ENCODE data around the gene TENM4.
"Not testable (repeated sequence)": the region's sequence is repeated elsewhere in the genome, so short reads cannot be mapped to it uniquely, and the experiment has no call there.

Gene TENM4

DNA sequence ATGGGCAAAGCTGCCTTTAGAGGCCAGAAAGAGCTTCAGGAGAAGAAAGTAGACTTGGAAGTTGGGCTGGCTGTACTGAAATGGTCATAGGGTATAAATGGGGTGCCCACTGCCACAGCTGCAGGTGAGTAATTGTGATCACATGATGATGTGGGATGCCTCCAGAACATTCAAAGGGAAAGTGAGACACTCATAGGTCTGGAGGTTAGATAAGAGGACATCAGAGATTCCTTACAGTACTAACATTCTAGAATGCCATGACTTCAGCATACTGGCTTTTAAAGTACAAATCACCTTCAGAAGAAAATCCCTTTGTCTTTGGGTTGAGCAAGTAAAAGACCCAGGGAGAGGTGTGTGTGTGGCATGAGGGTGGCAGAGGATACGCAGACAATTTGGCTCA lies 419.2 kb downstream of the TENM4 start:
- no peak for DNase-seq (ENCODE audit: low read depth in 3 of 3)

- no peak for DNase-seq (ENCODE audit: low read depth in 3 of 3)
Observed at GRCh38 chr11:79019975-79020374, 420.9 kb downstream of the TENM4 start.

DNA sequence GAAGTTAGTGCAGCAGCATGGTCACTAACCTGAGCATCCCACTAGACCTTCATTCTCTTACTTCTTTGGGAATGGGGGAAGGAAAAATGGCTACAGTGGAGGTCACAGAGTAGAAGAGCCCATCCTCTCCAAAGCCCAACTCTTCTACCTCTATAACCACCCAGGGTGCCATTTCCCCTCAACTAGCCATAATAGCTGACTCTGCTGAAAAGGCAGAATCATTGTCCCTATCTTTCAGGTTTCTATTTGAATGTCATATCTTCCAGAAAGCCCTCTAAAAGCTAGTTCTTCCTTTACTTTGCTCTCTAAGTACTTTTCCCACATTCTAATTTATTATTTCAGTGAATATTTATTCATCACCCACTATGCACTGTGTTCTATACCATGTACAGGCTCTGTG lies 421.6 kb downstream of the TENM4 start:
- no peak for DNase-seq (ENCODE audit: low read depth in 3 of 3)

- DNase-seq (ENCODE audit: low read depth in 3 of 3), result no peak
Observed at GRCh38 chr11:79018371-79018849, 422.4 kb downstream of the TENM4 start.

DNA sequence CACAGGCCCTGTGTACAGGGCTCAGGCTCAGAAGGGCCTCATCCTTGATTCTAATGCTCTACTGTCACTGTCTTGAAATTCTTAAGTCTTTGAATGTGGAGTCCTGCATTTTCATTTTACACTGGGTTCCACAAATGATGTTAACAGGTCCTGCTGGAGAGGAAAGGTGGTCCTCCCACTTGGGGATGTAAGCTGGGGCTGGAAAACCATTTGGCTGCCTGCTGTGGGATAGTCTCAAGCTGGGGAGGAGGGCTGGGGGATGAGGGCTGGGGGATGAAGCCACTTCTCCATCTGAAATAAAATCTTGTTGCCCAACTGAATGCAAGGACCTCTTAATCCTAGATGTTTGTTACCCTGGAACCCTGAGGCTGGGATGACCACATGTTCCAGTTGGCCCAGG lies 423.0 kb downstream of the TENM4 start:
- no peak for DNase-seq (ENCODE audit: low read depth in 3 of 3)

DNA sequence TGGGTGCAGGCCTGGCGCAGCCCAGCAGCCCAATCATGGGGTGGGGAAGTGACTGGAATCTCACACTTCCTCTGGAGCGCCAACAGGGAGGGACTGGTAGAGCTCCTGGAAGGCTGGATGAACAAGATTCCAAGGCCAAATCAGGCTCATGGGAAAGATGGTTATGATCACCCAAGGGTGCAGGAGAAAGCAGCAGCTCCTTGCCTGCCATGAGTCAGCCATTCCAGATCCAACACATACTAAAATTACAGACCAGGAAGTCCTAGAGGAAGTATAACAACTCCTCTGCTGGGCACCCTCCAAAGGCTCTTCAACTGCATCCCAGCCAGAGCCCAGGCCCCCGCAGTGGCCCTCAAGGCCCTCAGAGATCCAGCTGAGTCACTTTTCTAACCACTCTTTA lies 427.3 kb downstream of the TENM4 start:
- DNase-seq (ENCODE audit: low read depth in 3 of 3), result no peak

- DNase-seq (ENCODE audit: low read depth in 3 of 3), result no peak
Observed at GRCh38 chr11:79011357-79011756, 429.5 kb downstream of the TENM4 start.

DNA sequence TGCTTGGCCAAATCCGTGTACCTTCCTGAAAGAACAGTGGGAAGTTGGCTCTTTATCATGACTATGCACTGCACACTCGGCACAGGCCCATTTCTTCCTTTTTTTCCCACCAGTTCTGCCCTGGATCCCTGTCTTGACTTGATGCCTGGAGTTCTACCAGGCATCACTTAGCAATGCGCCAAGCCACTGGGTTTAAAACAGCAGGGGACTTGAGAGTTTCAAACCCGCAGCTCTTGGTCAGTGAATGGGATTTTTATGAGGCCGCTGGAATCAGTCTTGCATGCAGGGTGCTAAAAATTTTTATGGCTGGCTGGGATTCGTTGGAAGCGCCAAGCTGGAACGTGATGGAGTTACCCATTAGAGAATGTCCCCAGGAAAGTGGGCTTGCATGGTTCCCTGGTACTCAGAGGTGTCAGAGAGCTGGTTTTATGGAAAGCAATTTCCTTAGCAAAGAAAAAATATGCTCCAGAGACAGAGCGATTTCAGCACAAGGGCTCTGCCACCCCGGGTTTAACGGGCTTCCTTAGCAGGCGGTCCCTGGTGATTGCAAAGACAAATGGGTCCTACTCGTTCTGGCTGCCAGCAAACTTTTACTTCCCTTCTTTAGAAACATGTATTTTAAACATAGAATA lies 432.9 kb downstream of the TENM4 start:
- no peak for DNase-seq (ENCODE audit: low read depth in 3 of 3)

- DNase-seq (ENCODE audit: low read depth in 3 of 3), result no peak
Observed at GRCh38 chr11:79006854-79007253, 434.0 kb downstream of the TENM4 start.

DNA sequence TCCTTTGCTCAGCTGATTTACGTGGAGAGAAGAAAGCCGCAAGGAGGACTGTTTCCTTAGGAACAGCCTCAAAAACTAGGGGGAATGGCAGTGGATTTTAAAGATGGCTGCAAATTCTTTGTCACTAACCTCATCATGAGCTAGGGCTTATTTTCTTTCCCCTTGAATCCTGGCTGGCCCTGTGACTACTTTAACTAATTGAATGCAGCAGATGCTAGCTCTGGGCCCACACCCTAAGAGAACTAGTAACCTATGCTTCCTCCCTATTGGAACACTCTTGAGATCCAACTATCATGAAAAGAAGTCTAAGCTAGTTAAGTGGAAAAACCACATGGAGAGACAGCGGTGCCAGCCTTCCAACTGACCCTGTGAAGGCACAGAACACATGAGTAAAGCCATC lies 444.8 kb downstream of the TENM4 start:
- DNase-seq (ENCODE audit: low read depth in 3 of 3), result no peak

- no peak for DNase-seq (ENCODE audit: low read depth in 3 of 3)
Observed at GRCh38 chr11:78995171-78995570, 445.7 kb downstream of the TENM4 start.

DNA sequence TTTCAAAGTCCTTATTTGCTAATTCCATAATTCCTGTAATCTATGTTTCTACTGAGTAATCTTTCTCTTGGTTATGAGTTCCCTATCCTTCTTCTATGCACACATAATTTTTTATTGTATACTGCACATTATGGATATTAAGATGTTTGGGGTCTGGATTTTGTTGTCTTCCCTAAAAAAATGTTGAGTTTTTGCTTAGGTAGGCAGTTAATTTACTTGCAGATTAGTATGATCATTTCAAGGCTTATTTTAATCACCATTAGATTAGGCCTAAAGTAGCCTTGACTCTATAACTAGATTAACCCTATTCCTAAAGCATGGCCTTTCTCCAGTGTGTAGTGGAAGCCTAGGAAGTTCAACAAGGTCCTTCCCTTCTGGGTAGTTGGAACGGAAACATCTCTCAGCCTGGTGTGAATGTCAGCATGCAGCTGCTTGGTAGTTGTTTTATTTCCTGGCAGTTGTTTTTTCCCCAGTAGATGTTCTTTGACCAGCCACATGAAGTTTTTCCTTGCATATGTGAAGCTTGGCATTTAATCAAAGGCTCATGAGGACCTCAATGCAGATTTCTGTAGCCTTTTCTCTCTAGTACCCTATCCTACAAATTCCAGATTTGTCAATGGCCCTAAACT lies 446.9 kb downstream of the TENM4 start:
- no peak for DNase-seq (ENCODE audit: low read depth in 3 of 3)

DNA sequence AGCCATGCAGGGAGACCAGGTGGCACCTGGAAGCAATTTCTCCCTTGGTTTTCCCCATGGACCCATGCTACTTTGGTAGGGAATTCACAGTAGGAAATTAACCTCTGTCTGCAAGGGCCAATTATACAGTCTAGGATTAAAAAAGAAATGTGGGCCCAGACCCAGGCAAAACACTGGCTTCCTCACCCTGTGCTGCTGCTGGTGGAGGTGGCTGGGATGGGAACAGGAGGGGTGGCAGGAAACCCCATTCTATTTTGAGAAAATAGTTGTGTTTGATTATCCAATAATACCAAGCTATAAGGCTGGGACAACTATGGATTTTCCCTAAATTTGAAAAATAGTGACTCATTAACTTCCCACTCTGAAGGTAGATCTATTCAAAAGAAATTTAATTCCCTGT lies 449.1 kb downstream of the TENM4 start:
- DNase-seq (ENCODE audit: low read depth in 3 of 3), result no peak

- no peak for DNase-seq (ENCODE audit: low read depth in 3 of 3)
Observed at GRCh38 chr11:78990261-78990660, 450.6 kb downstream of the TENM4 start.

DNA sequence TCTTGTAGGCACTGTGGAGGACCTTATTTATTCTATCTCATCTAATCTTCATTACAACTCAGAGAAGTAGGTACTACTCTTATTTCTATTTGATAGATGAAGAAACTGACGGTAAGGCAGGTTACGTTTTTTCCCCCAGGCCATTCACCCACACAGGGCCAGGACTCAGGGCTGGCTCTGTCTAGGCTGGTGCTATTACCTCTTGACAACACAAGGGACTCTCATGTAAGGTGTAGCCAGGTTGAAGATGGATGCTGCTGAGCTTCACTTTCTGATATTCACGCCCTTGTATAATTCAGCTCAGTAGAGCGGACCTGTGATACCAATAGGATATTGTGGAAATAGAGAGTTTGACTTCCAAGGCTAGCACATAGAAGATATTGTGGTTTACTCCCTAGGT lies 453.1 kb downstream of the TENM4 start:
- no peak for DNase-seq (ENCODE audit: low read depth in 3 of 3)

DNA sequence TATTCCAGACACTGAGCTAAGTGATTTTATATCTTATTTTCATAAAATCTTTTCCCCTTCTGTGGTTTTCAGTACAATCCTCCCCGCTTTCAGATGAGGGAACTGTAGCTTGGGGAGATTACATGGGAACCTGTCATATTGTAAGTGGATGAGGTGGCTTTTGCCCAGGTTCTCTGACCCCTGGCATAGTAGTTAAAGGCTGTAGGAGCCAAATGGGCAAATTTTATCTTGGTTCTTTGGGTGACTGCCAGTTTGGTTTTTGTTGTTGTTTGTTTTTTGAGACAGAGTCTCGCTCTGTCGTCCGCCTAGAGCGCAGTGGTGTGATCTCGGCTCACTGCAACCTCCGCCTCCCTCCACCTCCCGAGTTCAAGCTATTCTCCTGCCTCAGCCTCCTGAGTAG lies 454.5 kb downstream of the TENM4 start:
- DNase-seq (ENCODE audit: low read depth in 3 of 3), result no peak

- DNase-seq (ENCODE audit: low read depth in 3 of 3), result no peak
Observed at GRCh38 chr11:78985663-78986062, 455.2 kb downstream of the TENM4 start.

DNA sequence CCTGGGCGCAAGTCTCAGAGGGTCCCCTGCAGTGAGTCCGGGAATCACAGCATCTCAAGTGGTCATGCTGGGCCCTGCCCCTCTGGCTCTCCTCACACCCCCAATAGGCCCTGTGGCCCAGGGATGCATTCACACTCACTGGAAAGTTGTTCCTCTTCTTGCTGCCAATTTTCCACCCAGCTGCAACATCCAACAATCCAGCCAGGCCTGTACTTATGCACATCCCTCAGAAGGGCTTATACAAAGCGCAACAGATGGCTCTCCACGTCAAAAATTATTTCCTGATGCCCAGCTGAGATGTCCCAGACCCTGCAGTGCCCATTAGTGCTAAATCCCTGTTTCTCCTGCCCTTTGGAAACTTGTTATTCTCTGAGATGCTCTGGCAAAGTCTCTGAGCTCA lies 458.4 kb downstream of the TENM4 start:
- DNase-seq (ENCODE audit: low read depth in 3 of 3), result no peak

GRCh38 chr11:78981153-78981552 lies 459.7 kb downstream of the TENM4 start:
- DNase-seq (ENCODE audit: low read depth in 3 of 3), result no peak

- no peak for DNase-seq (ENCODE audit: low read depth in 3 of 3)
Observed at GRCh38 chr11:78978831-78979230, 462.0 kb downstream of the TENM4 start.

DNA sequence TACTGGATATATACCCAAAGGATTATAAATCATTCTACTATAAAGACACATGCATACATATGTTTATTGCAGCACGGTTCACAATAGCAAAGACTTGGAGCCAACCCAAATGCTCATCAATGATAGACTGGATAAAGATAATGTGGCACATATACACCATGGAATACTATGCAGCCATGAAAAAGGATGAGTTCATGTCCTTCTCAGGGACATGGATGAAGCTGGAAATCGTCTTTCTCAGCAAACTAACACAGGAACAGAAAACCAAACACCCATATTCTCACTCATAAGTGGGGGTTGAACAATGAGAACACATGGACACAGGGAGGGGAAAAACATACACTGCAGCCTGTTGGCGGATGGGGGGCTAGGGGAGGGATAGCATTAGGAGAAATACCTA lies 463.0 kb downstream of the TENM4 start:
- not testable (repeated sequence) for DNase-seq (ENCODE audit: low read depth in 3 of 3)

- DNase-seq (ENCODE audit: low read depth in 3 of 3), result no peak
Observed at GRCh38 chr11:78977009-78977408, 463.8 kb downstream of the TENM4 start.

DNA sequence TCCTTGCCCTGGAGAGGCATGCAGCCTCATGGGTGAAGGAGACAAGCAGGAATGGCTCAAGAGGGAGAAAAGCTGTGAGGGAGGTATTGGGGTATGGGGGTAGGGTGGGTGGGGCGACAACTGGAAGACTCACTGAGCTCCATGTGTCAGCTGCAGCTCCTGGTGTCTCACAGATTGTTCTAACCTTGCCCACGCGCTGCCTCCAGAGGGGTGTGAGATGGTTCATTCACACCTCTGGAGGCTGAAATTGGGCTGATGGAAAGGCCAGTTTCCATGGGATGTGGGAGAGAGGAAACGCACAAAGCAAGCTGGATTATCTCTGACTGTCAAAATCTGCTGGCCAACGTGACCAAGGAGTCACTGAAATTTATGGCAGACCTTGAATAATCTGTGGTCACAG lies 465.7 kb downstream of the TENM4 start:
- DNase-seq (ENCODE audit: low read depth in 3 of 3), result no peak

- no peak for DNase-seq (ENCODE audit: low read depth in 3 of 3)
Observed at GRCh38 chr11:78973876-78974275, 467.0 kb downstream of the TENM4 start.

Measured in stimulated activated CD4-positive, alpha-beta T cell treated with anti-CD3 and anti-CD28 coated beads, TNF-alpha, amount 100 ng/mL, for 48 hours (primary cell).